ENCODE data around the gene ADORA1.

The ADORA1 gene

GRCh38 chr1:203173566-203173965 is 46.0 kb downstream of the ADORA1 start:
- Histone ChIP-seq H3K79me2 (ENCODE audit: low read length) (no peaks in the 10 kb centered on the region), H3K36me3 (replicated peaks; ENCODE audit: insufficient read depth, low read length) (no peaks in the 10 kb centered on the region), H2AFZ (ENCODE audit: low read length) (no peak overlapping the region), H3K9ac (ENCODE audit: low read length) (no peak overlapping the region), H3K4me3 (ENCODE audit: low read length) (no peak overlapping the region), H3K27me3 (replicated peaks; ENCODE audit: insufficient read depth, low read length) (no peaks in the 10 kb centered on the region), H3K4me1 (ENCODE audit: low read length) (no peaks in the 10 kb centered on the region), H3F3A (ENCODE audit: insufficient read depth, low read length) (no peaks in the 10 kb centered on the region), H3K27ac (ENCODE audit: low read length) (no peak overlapping the region), H3K9me3 (replicated peaks; ENCODE audit: insufficient read depth, low read length) (no peaks in the 10 kb centered on the region), H3K4me2 (ENCODE audit: low read depth, low read length) (no peak overlapping the region), H4K20me1 (ENCODE audit: insufficient read depth, low read length) (no peaks in the 10 kb centered on the region), H3K9me2 (replicated peaks; ENCODE audit: insufficient read depth, low read length) (no peaks in the 10 kb centered on the region)
- TF ChIP-seq CTCF (IDR thresholded peaks at IDR 0.05; ENCODE audit: low read length) (no peak), EZH2phosphoT487 (IDR thresholded peaks at IDR 0.05; ENCODE audit: low read length) (no peak), EZH2 (optimal IDR thresholded peaks at IDR 0.05; ENCODE audit: low read depth, low read length) (no peak)
- no peak for DNase-seq

DNA sequence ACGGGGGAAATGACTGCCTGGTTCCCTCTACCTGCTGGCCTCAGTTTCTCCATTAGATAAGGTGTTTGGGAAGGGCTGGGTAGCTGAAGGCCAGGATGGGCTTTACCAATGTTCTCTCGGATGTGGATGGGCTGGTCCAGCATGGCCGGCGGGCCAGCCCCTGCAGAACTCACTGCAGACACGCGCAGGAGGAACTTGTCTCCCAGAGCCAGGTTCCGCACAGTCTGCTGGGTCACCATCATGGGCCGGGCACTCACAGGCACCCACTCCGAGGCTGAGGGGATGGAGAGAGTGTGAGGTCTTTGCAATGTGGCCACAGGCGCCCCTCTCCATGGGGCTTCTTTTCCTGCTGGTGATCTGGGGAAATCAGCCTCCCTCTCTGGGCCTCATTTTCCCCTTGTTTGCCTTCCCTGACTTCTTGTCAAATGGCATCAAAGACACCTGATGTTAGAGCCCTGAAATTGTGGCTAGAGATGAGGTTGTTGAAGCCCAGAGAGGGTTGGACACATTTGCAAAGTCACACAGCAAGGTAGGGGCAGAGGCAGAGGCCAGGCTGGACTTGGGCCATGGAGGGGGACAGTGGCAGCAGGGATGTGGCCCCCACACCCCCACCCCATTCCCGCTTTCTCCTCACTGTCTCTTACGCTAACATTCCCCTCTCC is 46.9 kb downstream of the ADORA1 start:
- Histone ChIP-seq H3K4me2 (ENCODE audit: low read depth, low read length) (no peak overlapping the region), H2AFZ (ENCODE audit: low read length) (no peak overlapping the region), H3F3A (ENCODE audit: insufficient read depth, low read length) (no peaks in the 10 kb centered on the region), H3K27me3 (replicated peaks; ENCODE audit: insufficient read depth, low read length) (no peaks in the 10 kb centered on the region), H4K20me1 (ENCODE audit: insufficient read depth, low read length) (no peaks in the 10 kb centered on the region), H3K4me1 (ENCODE audit: low read length) (no peaks in the 10 kb centered on the region), H3K9me2 (replicated peaks; ENCODE audit: insufficient read depth, low read length) (no peaks in the 10 kb centered on the region), H3K79me2 (ENCODE audit: low read length) (no peaks in the 10 kb centered on the region), H3K36me3 (replicated peaks; ENCODE audit: insufficient read depth, low read length) (no peaks in the 10 kb centered on the region), H3K27ac (ENCODE audit: low read length) (no peak overlapping the region), H3K9me3 (replicated peaks; ENCODE audit: insufficient read depth, low read length) (no peaks in the 10 kb centered on the region), H3K9ac (ENCODE audit: low read length) (no peak overlapping the region), H3K4me3 (ENCODE audit: low read length) (no peak overlapping the region)
- TF ChIP-seq CTCF (IDR thresholded peaks at IDR 0.05; ENCODE audit: low read length), result no peak
- no peak for TF ChIP-seq EZH2phosphoT487 (IDR thresholded peaks at IDR 0.05; ENCODE audit: low read length)
- TF ChIP-seq EZH2 (optimal IDR thresholded peaks at IDR 0.05; ENCODE audit: low read depth, low read length), result no peak
- DNase-seq, result no peak

DNA sequence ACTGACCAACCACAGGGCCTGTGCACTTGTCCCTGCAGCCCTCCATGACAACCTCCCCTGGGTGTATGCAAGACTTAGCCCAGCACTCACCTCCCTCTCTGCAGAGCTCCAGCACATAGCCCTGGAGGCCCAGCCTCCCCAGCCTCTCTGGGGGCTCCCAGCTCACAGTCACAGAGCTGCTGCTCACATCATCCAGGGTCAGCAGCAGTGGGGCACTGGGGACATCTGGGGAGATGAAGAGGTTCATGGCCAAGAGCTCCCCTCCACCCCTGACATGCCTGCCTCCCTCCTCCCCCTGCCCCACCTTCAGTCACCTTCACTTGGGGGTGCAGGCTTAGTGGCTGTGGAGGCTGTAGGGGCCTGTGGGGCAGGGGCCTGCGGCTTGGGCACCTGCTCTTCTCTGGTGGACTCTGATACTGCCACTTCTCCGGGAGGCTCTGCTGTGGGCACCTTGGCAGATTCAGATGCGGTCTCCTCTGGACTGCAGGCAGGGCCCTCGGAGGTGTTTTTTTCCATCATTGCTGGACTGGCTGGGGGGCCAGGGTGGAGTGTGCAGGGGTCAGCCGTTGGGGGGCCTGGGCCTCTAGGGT is 47.8 kb downstream of the ADORA1 start, which contains the start of gene MYBPH:
Gene MYBPH, minus strand, starts transcription at position 590 of the 590 bp plus-strand sequence. Its CDS starts 71 bp downstream, at position 519.
- Histone ChIP-seq H2AFZ (ENCODE audit: low read length) (no peak within 1 kb of the TSS), H3K36me3 (replicated peaks; ENCODE audit: insufficient read depth, low read length) (no peaks in the 10 kb centered on the region), H3K4me2 (ENCODE audit: low read depth, low read length) (no peak within 1 kb of the TSS), H3K9me3 (replicated peaks; ENCODE audit: insufficient read depth, low read length) (no peaks in the 10 kb centered on the region), H3K27me3 (replicated peaks; ENCODE audit: insufficient read depth, low read length) (no peaks in the 10 kb centered on the region), H3F3A (ENCODE audit: insufficient read depth, low read length) (no peaks in the 10 kb centered on the region), H3K9ac (ENCODE audit: low read length) (no peak within 1 kb of the TSS), H3K9me2 (replicated peaks; ENCODE audit: insufficient read depth, low read length) (no peaks in the 10 kb centered on the region), H3K79me2 (ENCODE audit: low read length) (no peaks in the 10 kb centered on the region), H3K27ac (ENCODE audit: low read length) (no peak within 1 kb of the TSS), H3K4me1 (ENCODE audit: low read length) (no peaks in the 10 kb centered on the region), H4K20me1 (ENCODE audit: insufficient read depth, low read length) (no peaks in the 10 kb centered on the region), H3K4me3 (ENCODE audit: low read length) (no peak within 1 kb of the TSS)
- no peak for TF ChIP-seq EZH2 (optimal IDR thresholded peaks at IDR 0.05; ENCODE audit: low read depth, low read length)
- no peak for TF ChIP-seq CTCF (IDR thresholded peaks at IDR 0.05; ENCODE audit: low read length)
- no peak for TF ChIP-seq EZH2phosphoT487 (IDR thresholded peaks at IDR 0.05; ENCODE audit: low read length)
- DNase-seq, result no peak

Measured in MM.1S (cell line).